ENCODE measurements around the gene ADGRB3. TPM values are rescaled to one million over a fixed set of nuclear protein-coding genes. Genes with fewer than 3 reads are reported as not detected.

ADGRB3 gene
- total and polyA plus RNA-seq, 4 donors = 0.21 to 2.3 (median 0.48) TPM

GRCh38 chr6:69098910-69099309 is 463.8 kb downstream of the ADGRB3 start:
- Histone ChIP-seq H3K9me3 (ENCODE audit: control insufficient read depth in 4 of 4, low read length in 3 of 4) (no peaks in the 10 kb centered on the region), H3K4me1 (ENCODE audit: control insufficient read depth in 4 of 4, insufficient read depth in 4 of 4, low read length in 3 of 4) (no peaks in the 10 kb centered on the region), H3K27ac (ENCODE audit: low read depth in 1 of 2, low read length in 2 of 2) (no peak overlapping the region), H3K9ac (ENCODE audit: low read depth in 1 of 2, low read length in 2 of 2) (no peak overlapping the region), H3K27me3 (ENCODE audit: control insufficient read depth in 4 of 4, insufficient read depth in 4 of 4, low read length in 3 of 4) (no peaks in the 10 kb centered on the region), H3K4me3 (ENCODE audit: low read depth in 1 of 3, low read length in 3 of 3) (no peak overlapping the region), H3K36me3 (ENCODE audit: control insufficient read depth in 4 of 4, insufficient read depth in 3 of 4, low read depth in 1 of 4, low read length in 3 of 4) (no peaks in the 10 kb centered on the region)
- DNase-seq (ENCODE audit: low spot score) = no peak
- no peak for TF ChIP-seq MAX (IDR thresholded peaks at IDR 0.05)
- TF ChIP-seq YY1 (IDR thresholded peaks at IDR 0.05) = no peak

- Histone ChIP-seq H3K4me1 (ENCODE audit: control insufficient read depth in 4 of 4, insufficient read depth in 4 of 4, low read length in 3 of 4) (no peaks in the 10 kb centered on the region), H3K9ac (ENCODE audit: low read depth in 1 of 2, low read length in 2 of 2) (no peak overlapping the region), H3K27ac (ENCODE audit: low read depth in 1 of 2, low read length in 2 of 2) (no peak overlapping the region), H3K9me3 (ENCODE audit: control insufficient read depth in 4 of 4, low read length in 3 of 4) (no peaks in the 10 kb centered on the region), H3K27me3 (ENCODE audit: control insufficient read depth in 4 of 4, insufficient read depth in 4 of 4, low read length in 3 of 4) (no peaks in the 10 kb centered on the region), H3K4me3 (ENCODE audit: low read depth in 1 of 3, low read length in 3 of 3) (no peak overlapping the region), H3K36me3 (ENCODE audit: control insufficient read depth in 4 of 4, insufficient read depth in 3 of 4, low read depth in 1 of 4, low read length in 3 of 4) (no peaks in the 10 kb centered on the region)
- TF ChIP-seq FOXA1 (IDR thresholded peaks at IDR 0.05) (no peak), FOXA2 (IDR thresholded peaks at IDR 0.05) (no peak), YY1 (IDR thresholded peaks at IDR 0.05) (no peak), MAX (IDR thresholded peaks at IDR 0.05) (no peak), TAF1 (conservative IDR thresholded peaks at IDR 0.05) (no peak), ATF3 (IDR thresholded peaks at IDR 0.05) (no peak), RXRA (IDR thresholded peaks at IDR 0.05) (no peak), HNF4G (IDR thresholded peaks at IDR 0.05) (no peak), RAD21 (IDR thresholded peaks at IDR 0.05) (no peak), JUND (IDR thresholded peaks at IDR 0.05) (no peak), NR2F2 (IDR thresholded peaks at IDR 0.05) (no peak)
- WGBS = 86% methylated on average over 3 of the region's 3 CpGs
- DNase-seq (ENCODE audit: low spot score) = no peak
These were observed 465.7 kb downstream of the ADGRB3 start for GRCh38 chr6:69100772-69101171.

GRCh38 chr6:69102416-69102815 is 467.3 kb downstream of the ADGRB3 start:
- Histone ChIP-seq H3K4me1 (ENCODE audit: control insufficient read depth in 4 of 4, insufficient read depth in 4 of 4, low read length in 3 of 4) (no peaks in the 10 kb centered on the region), H3K9ac (ENCODE audit: low read depth in 1 of 2, low read length in 2 of 2) (no peak overlapping the region), H3K4me3 (ENCODE audit: low read depth in 1 of 3, low read length in 3 of 3) (no peak overlapping the region), H3K36me3 (ENCODE audit: control insufficient read depth in 4 of 4, insufficient read depth in 3 of 4, low read depth in 1 of 4, low read length in 3 of 4) (no peaks in the 10 kb centered on the region), H3K9me3 (ENCODE audit: control insufficient read depth in 4 of 4, low read length in 3 of 4) (no peaks in the 10 kb centered on the region), H3K27ac (ENCODE audit: low read depth in 1 of 2, low read length in 2 of 2) (no peak overlapping the region), H3K27me3 (ENCODE audit: control insufficient read depth in 4 of 4, insufficient read depth in 4 of 4, low read length in 3 of 4) (no peaks in the 10 kb centered on the region)
- WGBS = 81% methylated on average over 2 of the region's 2 CpGs
- TF ChIP-seq ZBTB33 (IDR thresholded peaks at IDR 0.05) = no peak
- DNase-seq (ENCODE audit: low spot score) = no peak

- WGBS = 39% methylated on average over 3 of the region's 3 CpGs
- H3K4me1 ChIP-seq (ENCODE audit: control insufficient read depth in 4 of 4, insufficient read depth in 4 of 4, low read length in 3 of 4) = no peaks in the 10 kb centered on the region
- TF ChIP-seq TAF1 (conservative IDR thresholded peaks at IDR 0.05) (no peak), ZBTB33 (IDR thresholded peaks at IDR 0.05) (no peak), YY1 (IDR thresholded peaks at IDR 0.05) (no peak), NR2F2 (IDR thresholded peaks at IDR 0.05) (no peak), FOXA1 (IDR thresholded peaks at IDR 0.05) (no peak), REST (IDR thresholded peaks at IDR 0.05) (no peak), JUND (IDR thresholded peaks at IDR 0.05) (no peak), RAD21 (IDR thresholded peaks at IDR 0.05) (no peak)
These were observed 470.2 kb downstream of the ADGRB3 start for GRCh38 chr6:69105288-69105687.

More at GRCh38 chr6:69105288-69105687, 470.2 kb downstream of the ADGRB3 start:
- no peak for DNase-seq (ENCODE audit: low spot score)
- no peak overlapping the region for H3K27ac ChIP-seq (ENCODE audit: low read depth in 1 of 2, low read length in 2 of 2)
- no peaks in the 10 kb centered on the region for H3K36me3 ChIP-seq (ENCODE audit: control insufficient read depth in 4 of 4, insufficient read depth in 3 of 4, low read depth in 1 of 4, low read length in 3 of 4)
- H3K27me3 ChIP-seq (ENCODE audit: control insufficient read depth in 4 of 4, insufficient read depth in 4 of 4, low read length in 3 of 4) = no peaks in the 10 kb centered on the region
- H3K9ac ChIP-seq (ENCODE audit: low read depth in 1 of 2, low read length in 2 of 2) = no peak overlapping the region
- no peak overlapping the region for H3K4me3 ChIP-seq (ENCODE audit: low read depth in 1 of 3, low read length in 3 of 3)
- no peaks in the 10 kb centered on the region for H3K9me3 ChIP-seq (ENCODE audit: control insufficient read depth in 4 of 4, low read length in 3 of 4)
